Measurements from ENCODE around the gene TMEM132C.

The TMEM132C gene

GRCh38 chr12:128288896-128289295 lies 21.9 kb downstream of the TMEM132C start:
- no peak for DNase-seq

- DNase-seq, result no peak
Observed at GRCh38 chr12:128290938-128291337, 24.0 kb downstream of the TMEM132C start.

- no peak for DNase-seq
Observed at GRCh38 chr12:128298091-128298748, 31.2 kb downstream of the TMEM132C start.

- DNase-seq, result no peak
Observed at GRCh38 chr12:128305336-128305892, 38.4 kb downstream of the TMEM132C start.

- DNase-seq, result no peak
Observed at GRCh38 chr12:128307791-128308190, 40.8 kb downstream of the TMEM132C start.

- DNase-seq, result no peak
Observed at GRCh38 chr12:128312661-128313060, 45.7 kb downstream of the TMEM132C start.

- DNase-seq, result no peak
Observed at GRCh38 chr12:128313931-128314330, 47.0 kb downstream of the TMEM132C start.

GRCh38 chr12:128314611-128315010 lies 47.6 kb downstream of the TMEM132C start:
- DNase-seq, result no peak

- DNase-seq, result no peak
Observed at GRCh38 chr12:128316078-128316477, 49.1 kb downstream of the TMEM132C start.

- DNase-seq, result no peak
Observed at GRCh38 chr12:128316973-128317526, 50.1 kb downstream of the TMEM132C start.

- no peak for DNase-seq
Observed at GRCh38 chr12:128318341-128318740, 51.4 kb downstream of the TMEM132C start.

GRCh38 chr12:128318946-128319345 lies 52.0 kb downstream of the TMEM132C start:
- no peak for DNase-seq

- no peak for DNase-seq
Observed at GRCh38 chr12:128322341-128322740, 55.4 kb downstream of the TMEM132C start.

- DNase-seq, result no peak
Observed at GRCh38 chr12:128323145-128323920, 56.4 kb downstream of the TMEM132C start.

- no peak for DNase-seq
Observed at GRCh38 chr12:128325646-128326045, 58.7 kb downstream of the TMEM132C start.

- no peak for DNase-seq
Observed at GRCh38 chr12:128326406-128326805, 59.4 kb downstream of the TMEM132C start.

- DNase-seq, result no peak
Observed at GRCh38 chr12:128328961-128329360, 62.0 kb downstream of the TMEM132C start.

GRCh38 chr12:128336204-128337070 lies 69.5 kb downstream of the TMEM132C start:
- DNase-seq, result no peak

GRCh38 chr12:128337071-128337345 lies 70.0 kb downstream of the TMEM132C start:
- no peak for DNase-seq

- DNase-seq, result no peak
Observed at GRCh38 chr12:128337431-128338170, 70.6 kb downstream of the TMEM132C start.

- no peak for DNase-seq
Observed at GRCh38 chr12:128338386-128339125, 71.6 kb downstream of the TMEM132C start.

- no peak for DNase-seq
Observed at GRCh38 chr12:128339126-128339520, 72.2 kb downstream of the TMEM132C start.
